Lower leg skin (tissue), 4 donors: Measurements from ENCODE around the gene AFMID. TPM values are rescaled to one million over a fixed set of nuclear protein-coding genes. Genes with fewer than 3 reads are reported as not detected.

Experiments used
- DNase-seq, 2 donors: peaks; one replicate each; pipeline ENCODE4 v3.0.0-alpha.2; 2019; ENCODE audit warnings: low spot score in 2 of 2
- H3K4me3 ChIP-seq: fragments of 200-600 bp; sonication (generic); 2 replicates; pipeline ENCODE4 v1.5.1; 2017; ENCODE audit warnings: mild to moderate bottlenecking, low read depth; ENCODE audit not compliant: poor library complexity, severe bottlenecking
- CTCF ChIP-seq, 3 donors: fragments of 450-650 bp; IDR thresholded peaks; one replicate each; pipeline ENCODE4 v1.5.1; 2016; ENCODE audit warnings: antibody characterized with exemption in 3 of 3, mild to moderate bottlenecking in 3 of 3, moderate library complexity in 2 of 3
- POLR2A ChIP-seq, 2 donors: fragments of 450-650 bp; IDR thresholded peaks; one replicate each; pipeline ENCODE4 v1.6.1; 2016 to 2017; ENCODE audit warnings: antibody characterized with exemption in 2 of 2, mild to moderate bottlenecking in 1 of 2, moderate library complexity in 1 of 2
- WGBS, 2 donors: methylation state at CpG; one replicate each; pipeline ENCODE4 v1.1.5; 2018; 5-methylcytosine and 5-hydroxymethylcytosine counted together
- intact Hi-C: fragments of 100-400 bp; cut with DNase I; formaldehyde crosslinking; loops from one replicate; pipeline ENCODE4 v1.15.0; 2023; ENCODE audit warnings: low total_unique reads
- total RNA-seq, 4 donors: library from RNA; depleted of rRNA; stranded (reverse); fragments of >200 nt; gene quantifications; one replicate each; pipeline ENCODE4 v1.1.0, GENCODE V29; 2016

AFMID gene
- total RNA-seq, 4 donors from 2014 or later: 41.4 to 77.7 (median 59.7) TPM

- no peak for DNase-seq
- no peak overlapping the region for H3K4me3 ChIP-seq
- WGBS, 2 donors: 86% methylated on average over 4 of the region's 4 CpGs
- TF ChIP-seq CTCF (IDR thresholded peaks at IDR 0.05): no peak
- intact Hi-C loops: no loop called here
Measured at GRCh38 chr17:78223061-78223460, 35.9 kb downstream of the AFMID start.

GRCh38 chr17:78223765-78224164, 36.6 kb downstream of the AFMID start:
- TF ChIP-seq POLR2A (IDR thresholded peaks at IDR 0.05): no peak
- no peak for TF ChIP-seq CTCF (IDR thresholded peaks at IDR 0.05)
- no peak for DNase-seq
- H3K4me3 ChIP-seq: no peak overlapping the region
- WGBS, 2 donors: 93 to 98% methylated on average over 3 of the region's 3 CpGs
- intact Hi-C loops: no loop called here

GRCh38 chr17:78224231-78225087, 37.3 kb downstream of the AFMID start:
- 68 to 78% methylated on average over 27 of the region's 27 CpGs for WGBS, 2 donors
- H3K4me3 ChIP-seq: no peak overlapping the region
- no peak for DNase-seq
- TF ChIP-seq POLR2A (IDR thresholded peaks at IDR 0.05) (no peak), CTCF (IDR thresholded peaks at IDR 0.05) (no peak)
- intact Hi-C loops: no loop called here

- WGBS, 2 donors: 92 to 94% methylated on average over 16 of the region's 16 CpGs
- DNase-seq: no peak
- intact Hi-C loops: no loop called here
- no peak for TF ChIP-seq POLR2A (IDR thresholded peaks at IDR 0.05)
- H3K4me3 ChIP-seq: no peak overlapping the region
Measured at GRCh38 chr17:78225088-78225865, 38.1 kb downstream of the AFMID start.

GRCh38 chr17:78226055-78226758, 39.0 kb downstream of the AFMID start:
- WGBS, 2 donors: 74 to 80% methylated on average over 12 of the region's 12 CpGs
- TF ChIP-seq CTCF (IDR thresholded peaks at IDR 0.05) (no peak), POLR2A (IDR thresholded peaks at IDR 0.05) (no peak)
- no peak for DNase-seq
- intact Hi-C loops: no loop called here
- no peak overlapping the region for H3K4me3 ChIP-seq
